ENCODE measurements around the gene IFI27L1.

IFI27L1 gene

DNA sequence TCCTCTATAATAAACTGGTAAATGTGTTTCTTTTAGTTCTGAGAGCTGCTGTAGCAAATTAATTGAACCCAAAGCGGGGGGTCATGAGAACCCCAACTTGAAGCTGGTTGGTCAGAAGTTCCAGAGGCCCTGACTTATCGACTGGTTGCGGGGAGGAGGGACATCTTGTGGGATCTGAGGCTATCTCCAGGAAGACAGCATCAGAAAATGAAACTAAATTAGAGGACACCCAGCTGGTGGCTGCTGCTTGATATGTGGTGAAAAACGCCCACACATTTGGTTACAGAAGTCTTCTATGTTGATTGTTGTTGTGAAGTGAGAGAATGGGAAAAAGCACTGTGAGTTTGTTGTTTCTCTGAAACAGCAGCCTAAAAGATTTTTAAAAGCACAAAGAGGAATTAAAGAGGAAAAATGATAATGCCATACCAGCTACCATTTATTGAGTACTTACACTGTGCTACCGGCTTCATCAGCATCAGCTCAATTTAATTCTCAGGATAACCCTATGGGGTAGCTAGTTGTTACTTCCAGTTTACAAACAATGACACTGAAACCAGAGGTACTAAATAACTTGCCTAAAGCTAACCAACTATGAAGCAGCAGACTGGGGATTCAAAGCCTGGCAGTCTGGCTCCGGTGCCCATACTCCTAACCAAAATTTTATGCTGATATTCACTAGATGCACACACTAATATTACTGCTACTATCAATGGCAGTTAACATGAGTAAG, 24.4 kb upstream of the IFI27L1 start:
- Histone ChIP-seq H2AK5ac (ENCODE audit: low read depth, low read length) (no peak overlapping the region), H3K4me1 (ENCODE audit: control insufficient read depth in 2 of 2, insufficient read depth in 1 of 2, low read depth in 1 of 2, low read length in 2 of 2) (no peaks in the 10 kb centered on the region), H3K27me3 (ENCODE audit: control insufficient read depth in 3 of 3, insufficient read depth in 3 of 3, low read depth in 1 of 3, low read length in 3 of 3) (no peaks in the 10 kb centered on the region), H3K9ac (ENCODE audit: low read depth, low read length, poor library complexity) (no peak overlapping the region), H3K4ac (ENCODE audit: low read length) (no peak overlapping the region), H3K4me2 (ENCODE audit: insufficient read depth, low read length, poor library complexity, severe bottlenecking) (no peak overlapping the region), H4K8ac (ENCODE audit: low read depth, low read length) (no peak overlapping the region), H2BK12ac (ENCODE audit: low read length) (no peak overlapping the region), H3K79me1 (ENCODE audit: low read depth, low read length) (peaks cover 2% of the 10 kb centered on the region), H3K14ac (ENCODE audit: low read length) (no peak overlapping the region), H3K27ac (replicated peaks; ENCODE audit: low read length) (no peak overlapping the region), H2AFZ (ENCODE audit: low read length) (no peak overlapping the region), H4K91ac (ENCODE audit: low read depth, low read length, poor library complexity) (no peak overlapping the region), H3K23ac (ENCODE audit: low read depth, low read length, poor library complexity) (no peak overlapping the region), H3K18ac (ENCODE audit: low read length) (no peak overlapping the region), H3K36me3 (replicated peaks in 1 of 2; ENCODE audit: control insufficient read depth in 2 of 2, insufficient read depth in 2 of 2, low read length in 2 of 2) (peaks cover 51 to 98% of the 10 kb centered on the region in 2 donors), H3K4me3 (ENCODE audit: low read length in 2 of 2) (no peak overlapping the region), H2BK5ac (ENCODE audit: low read length) (no peak overlapping the region), H2BK15ac (ENCODE audit: low read length) (no peak overlapping the region), H3K9me3 (replicated peaks in 1 of 2; ENCODE audit: control insufficient read depth in 2 of 2, insufficient read depth in 1 of 2, low read depth in 1 of 2, low read length in 2 of 2) (no peaks in the 10 kb centered on the region), H2BK120ac (ENCODE audit: low read depth, low read length) (no peak overlapping the region)
- WGBS, 2 donors (ENCODE audit: extremely low coverage in 2 of 2, insufficient read length in 2 of 2, insufficient replicate concordance in 1 of 2) = no CpG with 5 or more reads among the region's 6 CpGs
- DNase-seq (ENCODE audit: low spot score) = no peak

DNA sequence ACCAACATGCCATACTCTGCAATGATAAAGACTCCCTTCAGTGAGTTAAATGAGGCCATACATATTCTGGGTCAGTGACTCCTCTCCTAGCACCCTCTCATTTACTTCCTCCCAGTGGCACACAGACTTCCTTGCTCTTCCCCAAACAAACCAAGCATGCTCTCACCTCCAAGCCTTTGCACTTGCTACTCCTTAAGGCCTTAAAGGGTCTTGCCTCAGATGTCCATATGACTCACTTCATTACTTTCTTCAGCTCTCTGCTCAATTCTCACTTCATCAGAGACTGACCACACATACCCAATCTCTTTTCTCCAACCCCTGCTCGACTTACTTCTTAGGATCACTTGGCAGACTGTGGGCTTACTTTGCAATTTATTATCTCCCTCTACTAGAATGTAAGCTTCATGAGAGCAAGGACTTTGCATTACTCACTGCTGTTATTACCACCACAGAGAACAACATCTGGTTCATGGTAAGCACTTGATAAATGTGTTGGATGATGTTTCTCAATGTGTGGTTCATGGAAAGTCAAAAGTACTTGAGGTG, 22.9 kb upstream of the IFI27L1 start:
- Histone ChIP-seq H2BK5ac (ENCODE audit: low read length) (no peak overlapping the region), H3K4ac (ENCODE audit: low read length) (no peak overlapping the region), H4K91ac (ENCODE audit: low read depth, low read length, poor library complexity) (no peak overlapping the region), H4K8ac (ENCODE audit: low read depth, low read length) (no peak overlapping the region), H2BK12ac (ENCODE audit: low read length) (no peak overlapping the region), H2AFZ (ENCODE audit: low read length) (no peak overlapping the region), H2AK5ac (ENCODE audit: low read depth, low read length) (no peak overlapping the region), H3K4me2 (ENCODE audit: insufficient read depth, low read length, poor library complexity, severe bottlenecking) (no peak overlapping the region), H3K36me3 (replicated peaks in 1 of 2; ENCODE audit: control insufficient read depth in 2 of 2, insufficient read depth in 2 of 2, low read length in 2 of 2) (peaks cover 50 to 98% of the 10 kb centered on the region in 2 donors), H3K4me3 (ENCODE audit: low read length in 2 of 2) (no peak overlapping the region), H2BK15ac (ENCODE audit: low read length) (no peak overlapping the region), H3K14ac (ENCODE audit: low read length) (no peak overlapping the region), H3K4me1 (ENCODE audit: control insufficient read depth in 2 of 2, insufficient read depth in 1 of 2, low read depth in 1 of 2, low read length in 2 of 2) (no peaks in the 10 kb centered on the region), H3K27me3 (ENCODE audit: control insufficient read depth in 3 of 3, insufficient read depth in 3 of 3, low read depth in 1 of 3, low read length in 3 of 3) (no peaks in the 10 kb centered on the region), H3K9ac (ENCODE audit: low read depth, low read length, poor library complexity) (no peak overlapping the region), H2BK120ac (ENCODE audit: low read depth, low read length) (no peak overlapping the region), H3K9me3 (replicated peaks in 1 of 2; ENCODE audit: control insufficient read depth in 2 of 2, insufficient read depth in 1 of 2, low read depth in 1 of 2, low read length in 2 of 2) (no peaks in the 10 kb centered on the region), H3K18ac (ENCODE audit: low read length) (no peak overlapping the region), H3K79me1 (ENCODE audit: low read depth, low read length) (peaks cover 4% of the 10 kb centered on the region), H3K23ac (ENCODE audit: low read depth, low read length, poor library complexity) (no peak overlapping the region), H3K27ac (replicated peaks; ENCODE audit: low read length) (no peak overlapping the region)
- no peak for DNase-seq (ENCODE audit: low spot score)
- WGBS, 2 donors (ENCODE audit: extremely low coverage in 2 of 2, insufficient read length in 2 of 2, insufficient replicate concordance in 1 of 2) = no CpG with 5 or more reads among the region's 1 CpG

- WGBS, 2 donors (ENCODE audit: extremely low coverage in 2 of 2, insufficient read length in 2 of 2, insufficient replicate concordance in 1 of 2) = no CpG with 5 or more reads among the region's 5 CpGs
These were observed 22.4 kb upstream of the IFI27L1 start for GRCh38 chr14:94058674-94059138.

GRCh38 chr14:94059998-94060397, 21.1 kb upstream of the IFI27L1 start:
- no peak overlapping the region for H3K4me3 ChIP-seq (ENCODE audit: low read length in 2 of 2)
- H4K91ac ChIP-seq (ENCODE audit: low read depth, low read length, poor library complexity) = no peak overlapping the region
- no peak overlapping the region for H2BK15ac ChIP-seq (ENCODE audit: low read length)
- no peak overlapping the region for H3K23ac ChIP-seq (ENCODE audit: low read depth, low read length, poor library complexity)
- H3K14ac ChIP-seq (ENCODE audit: low read length) = no peak overlapping the region
- no peak overlapping the region for H2AK5ac ChIP-seq (ENCODE audit: low read depth, low read length)
- H3K4me2 ChIP-seq (ENCODE audit: insufficient read depth, low read length, poor library complexity, severe bottlenecking) = no peak overlapping the region
- H3K27ac ChIP-seq (replicated peaks; ENCODE audit: low read length) = no peak overlapping the region
- no CpG with 5 or more reads among the region's 5 CpGs for WGBS, 2 donors (ENCODE audit: extremely low coverage in 2 of 2, insufficient read length in 2 of 2, insufficient replicate concordance in 1 of 2)
- no peak overlapping the region for H3K4ac ChIP-seq (ENCODE audit: low read length)
- H3K18ac ChIP-seq (ENCODE audit: low read length) = no peak overlapping the region
- H2BK120ac ChIP-seq (ENCODE audit: low read depth, low read length) = no peak overlapping the region
- no peaks in the 10 kb centered on the region for H3K9me3 ChIP-seq (replicated peaks in 1 of 2; ENCODE audit: control insufficient read depth in 2 of 2, insufficient read depth in 1 of 2, low read depth in 1 of 2, low read length in 2 of 2)
- no peak overlapping the region for H3K9ac ChIP-seq (ENCODE audit: low read depth, low read length, poor library complexity)
- no peak overlapping the region for H2BK5ac ChIP-seq (ENCODE audit: low read length)
- H3K4me1 ChIP-seq (ENCODE audit: control insufficient read depth in 2 of 2, insufficient read depth in 1 of 2, low read depth in 1 of 2, low read length in 2 of 2) = no peaks in the 10 kb centered on the region
- no peaks in the 10 kb centered on the region for H3K27me3 ChIP-seq (ENCODE audit: control insufficient read depth in 3 of 3, insufficient read depth in 3 of 3, low read depth in 1 of 3, low read length in 3 of 3)
- no peak overlapping the region for H2AFZ ChIP-seq (ENCODE audit: low read length)
- H3K36me3 ChIP-seq (replicated peaks in 1 of 2; ENCODE audit: control insufficient read depth in 2 of 2, insufficient read depth in 2 of 2, low read length in 2 of 2) = peaks cover 41 to 97% of the 10 kb centered on the region in 2 donors
- no peak overlapping the region for H4K8ac ChIP-seq (ENCODE audit: low read depth, low read length)
- no peak overlapping the region for H2BK12ac ChIP-seq (ENCODE audit: low read length)
- no peak for DNase-seq (ENCODE audit: low spot score)
- peaks cover 2% of the 10 kb centered on the region for H3K79me1 ChIP-seq (ENCODE audit: low read depth, low read length)

More at GRCh38 chr14:94058674-94059138, 22.4 kb upstream of the IFI27L1 start:
- no peak overlapping the region for H3K9ac ChIP-seq (ENCODE audit: low read depth, low read length, poor library complexity)
- H3K36me3 ChIP-seq (replicated peaks in 1 of 2; ENCODE audit: control insufficient read depth in 2 of 2, insufficient read depth in 2 of 2, low read length in 2 of 2) = peaks cover 50 to 99% of the 10 kb centered on the region in 2 donors
- H3K9me3 ChIP-seq (replicated peaks in 1 of 2; ENCODE audit: control insufficient read depth in 2 of 2, insufficient read depth in 1 of 2, low read depth in 1 of 2, low read length in 2 of 2) = no peaks in the 10 kb centered on the region
- H4K91ac ChIP-seq (ENCODE audit: low read depth, low read length, poor library complexity) = no peak overlapping the region
- no peak overlapping the region for H4K8ac ChIP-seq (ENCODE audit: low read depth, low read length)
- peaks cover 4% of the 10 kb centered on the region for H3K79me1 ChIP-seq (ENCODE audit: low read depth, low read length)
- no peaks in the 10 kb centered on the region for H3K4me1 ChIP-seq (ENCODE audit: control insufficient read depth in 2 of 2, insufficient read depth in 1 of 2, low read depth in 1 of 2, low read length in 2 of 2)
- H3K23ac ChIP-seq (ENCODE audit: low read depth, low read length, poor library complexity) = no peak overlapping the region
- H3K4me2 ChIP-seq (ENCODE audit: insufficient read depth, low read length, poor library complexity, severe bottlenecking) = no peak overlapping the region
- no peak overlapping the region for H2BK120ac ChIP-seq (ENCODE audit: low read depth, low read length)
- H3K14ac ChIP-seq (ENCODE audit: low read length) = no peak overlapping the region
- H2BK15ac ChIP-seq (ENCODE audit: low read length) = no peak overlapping the region
- no peak overlapping the region for H2AFZ ChIP-seq (ENCODE audit: low read length)
- DNase-seq (ENCODE audit: low spot score) = no peak
- H3K18ac ChIP-seq (ENCODE audit: low read length) = no peak overlapping the region
- H3K4ac ChIP-seq (ENCODE audit: low read length) = no peak overlapping the region
- H2AK5ac ChIP-seq (ENCODE audit: low read depth, low read length) = no peak overlapping the region
- no peak overlapping the region for H2BK12ac ChIP-seq (ENCODE audit: low read length)
- H3K27me3 ChIP-seq (ENCODE audit: control insufficient read depth in 3 of 3, insufficient read depth in 3 of 3, low read depth in 1 of 3, low read length in 3 of 3) = no peaks in the 10 kb centered on the region
- H3K27ac ChIP-seq (replicated peaks; ENCODE audit: low read length) = no peak overlapping the region
- no peak overlapping the region for H3K4me3 ChIP-seq (ENCODE audit: low read length in 2 of 2)
- H2BK5ac ChIP-seq (ENCODE audit: low read length) = no peak overlapping the region

Measured in neuronal stem cell (in vitro differentiated cells).